Upper lobe of left lung (tissue), 6 donors: ENCODE measurements around the gene ATP9A. TPM values are rescaled to one million over a fixed set of nuclear protein-coding genes. Genes with fewer than 3 reads are reported as not detected.
"Not testable (repeated sequence)": the region's sequence is repeated elsewhere in the genome, so short reads cannot be mapped to it uniquely, and the experiment has no call there.

ENCODE experiments used
- ATAC-seq, 2 donors: fragments of 200-7000 bp; cut with Tn5 transposase; one replicate each; pipeline ENCODE4 v1.9.1; 2022; ENCODE audit warnings: mild to moderate bottlenecking in 2 of 2, moderate library complexity in 2 of 2; ENCODE audit not compliant: low FRiP score in 2 of 2
- DNase-seq, 2 donors: peaks; one replicate each; pipeline ENCODE4 v3.0.0-alpha.2; 2019 to 2020
- H3K27ac ChIP-seq, 4 donors: fragments of 200-600 bp; sonication (generic); one replicate each; pipeline ENCODE4 v1.5.1; 2016 to 2019
- H3K27me3 ChIP-seq, 4 donors: fragments of 200-600 bp; sonication (generic); one replicate each; pipeline ENCODE4 v1.5.1; 2017 to 2019
- H3K36me3 ChIP-seq, 4 donors: fragments of 200-600 bp; sonication (generic); one replicate each; pipeline ENCODE4 v1.5.1; 2016 to 2019
- H3K4me1 ChIP-seq, 4 donors: fragments of 200-600 bp; sonication (generic); one replicate each; pipeline ENCODE4 v1.5.1; 2018 to 2019
- H3K4me3 ChIP-seq, 4 donors: fragments of 200-600 bp; sonication (generic); one replicate each; pipeline ENCODE4 v1.5.1; 2017 to 2019; ENCODE audit warnings: mild to moderate bottlenecking in 2 of 4, moderate library complexity in 1 of 4
- H3K9me3 ChIP-seq, 4 donors: fragments of 200-600 bp; sonication (generic); one replicate each; pipeline ENCODE4 v1.5.1; 2018 to 2019
- EP300 ChIP-seq, 4 donors: sonication (generic); formaldehyde crosslinking; IDR thresholded peaks; one replicate each; pipeline ENCODE4 v1.5.1; 2017; ENCODE audit warnings: antibody characterized with exemption in 4 of 4, control low read depth in 2 of 4
- POLR2A ChIP-seq, 4 donors: fragments of 450-650 bp; IDR thresholded peaks; one replicate each; pipeline ENCODE4 v1.5.1; 2016 to 2017; ENCODE audit warnings: antibody characterized with exemption in 4 of 4, mild to moderate bottlenecking in 2 of 4
- POLR2AphosphoS5 ChIP-seq, 2 donors: sonication (generic); formaldehyde crosslinking; IDR thresholded peaks; one replicate each; pipeline ENCODE4 v1.5.1; 2017; ENCODE audit warnings: antibody characterized with exemption in 2 of 2
- WGBS, 2 donors: methylation state at CpG; one replicate each; pipeline ENCODE4 v1.1.5; 2017 to 2018; 5-methylcytosine and 5-hydroxymethylcytosine counted together
- total RNA-seq, 6 donors: library from RNA; depleted of rRNA in 4 of 6; stranded (reverse); fragments of >200 nt in 4 of 6; gene quantifications; one replicate each; pipeline versions ENCODE4 v1.1.0 to v1.2.1, GENCODE V29; 2016 to 2021
- TF ChIP-seq, protein P1 (sequence below), 6 experiments: fragments of 450-650 bp in 4 of 6; fragments of 200-600 bp in 2 of 6; sonication (generic) in 2 of 6; IDR thresholded peaks; one replicate each; pipeline ENCODE4 v1.5.1; 2016 to 2019; ENCODE audit warnings: antibody characterized with exemption in 6 of 6
- donor health status: DM: no; HTN: no; CAD: no; lungs with moderate emphysema.
- donor health status: DM: no; HTN: yes; CAD: no; lungs with severe emphysema.

ATP9A gene
- total RNA-seq, 6 donors from 2014 or later: 15.7 to 31.3 (median 22.8) TPM

DNA sequence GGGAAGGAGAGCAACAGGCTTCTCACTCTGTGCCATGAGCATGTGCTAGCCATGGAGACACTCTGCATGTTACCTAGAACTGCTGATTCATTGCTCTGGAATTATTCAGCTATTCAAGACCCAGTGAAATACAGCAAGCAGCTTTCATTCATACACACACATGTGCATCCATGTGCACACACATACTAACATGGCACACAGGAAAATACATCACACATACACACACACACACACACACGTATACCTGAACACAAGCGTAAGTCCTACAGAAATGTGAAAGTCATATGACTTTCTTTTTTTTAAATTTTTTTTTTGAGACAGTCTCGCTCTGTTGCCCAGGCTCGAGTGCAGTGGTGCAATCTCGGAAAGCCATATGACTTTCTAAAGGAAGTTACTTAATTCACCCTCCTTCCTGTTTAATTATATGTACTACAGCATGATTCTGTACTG, 117.5 kb downstream of the ATP9A start:
- DNase-seq: peak in 1 of 2 donors; percentile 37
- Histone ChIP-seq H3K27me3 (no peaks in the 10 kb centered on the region), H3K27ac (peak overlapping the region in 1 of 4 donors; percentile 5), H3K4me1 (peaks cover 4 to 16% (median 7%) of the 10 kb centered on the region in 4 donors), H3K4me3 (no peak overlapping the region), H3K9me3 (no peaks in the 10 kb centered on the region), H3K36me3 (peaks cover 0 to 4% (median 0%) of the 10 kb centered on the region in 4 donors)
- 28 to 30% methylated on average over 5 of the region's 5 CpGs for WGBS, 2 donors
- peak in 1 of 2 donors; percentile 65 for ATAC-seq
- no peak for TF ChIP-seq EP300 (IDR thresholded peaks at IDR 0.05)
- TF ChIP-seq POLR2A (IDR thresholded peaks at IDR 0.05): no peak
- TF ChIP-seq, protein P1, sequence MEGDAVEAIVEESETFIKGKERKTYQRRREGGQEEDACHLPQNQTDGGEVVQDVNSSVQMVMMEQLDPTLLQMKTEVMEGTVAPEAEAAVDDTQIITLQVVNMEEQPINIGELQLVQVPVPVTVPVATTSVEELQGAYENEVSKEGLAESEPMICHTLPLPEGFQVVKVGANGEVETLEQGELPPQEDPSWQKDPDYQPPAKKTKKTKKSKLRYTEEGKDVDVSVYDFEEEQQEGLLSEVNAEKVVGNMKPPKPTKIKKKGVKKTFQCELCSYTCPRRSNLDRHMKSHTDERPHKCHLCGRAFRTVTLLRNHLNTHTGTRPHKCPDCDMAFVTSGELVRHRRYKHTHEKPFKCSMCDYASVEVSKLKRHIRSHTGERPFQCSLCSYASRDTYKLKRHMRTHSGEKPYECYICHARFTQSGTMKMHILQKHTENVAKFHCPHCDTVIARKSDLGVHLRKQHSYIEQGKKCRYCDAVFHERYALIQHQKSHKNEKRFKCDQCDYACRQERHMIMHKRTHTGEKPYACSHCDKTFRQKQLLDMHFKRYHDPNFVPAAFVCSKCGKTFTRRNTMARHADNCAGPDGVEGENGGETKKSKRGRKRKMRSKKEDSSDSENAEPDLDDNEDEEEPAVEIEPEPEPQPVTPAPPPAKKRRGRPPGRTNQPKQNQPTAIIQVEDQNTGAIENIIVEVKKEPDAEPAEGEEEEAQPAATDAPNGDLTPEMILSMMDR (IDR thresholded peaks at IDR 0.05): no peak
- TF ChIP-seq POLR2AphosphoS5 (IDR thresholded peaks at IDR 0.05): no peak

DNA sequence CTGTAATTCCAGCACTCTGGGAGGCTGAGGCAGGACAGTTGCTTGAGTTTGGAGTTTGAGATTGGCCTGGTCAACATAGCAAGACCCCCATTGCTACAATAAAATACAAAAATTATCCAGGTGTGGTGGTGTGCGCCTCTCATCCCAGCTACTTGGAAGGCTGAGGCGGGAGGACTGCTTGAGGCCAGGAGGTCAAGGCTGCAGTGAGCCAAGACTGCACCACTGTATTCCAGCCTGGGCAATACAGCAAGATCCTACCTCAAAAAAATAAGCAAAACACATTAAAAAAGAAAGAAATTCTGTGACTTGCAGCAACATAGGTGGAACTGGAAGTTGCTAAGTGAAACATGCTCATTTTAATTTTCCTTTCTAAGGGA, 119.6 kb downstream of the ATP9A start:
- Histone ChIP-seq H3K4me3 (no peak overlapping the region), H3K36me3 (peaks cover 0 to 4% (median 0%) of the 10 kb centered on the region in 4 donors), H3K4me1 (peaks cover 4 to 16% (median 7%) of the 10 kb centered on the region in 4 donors), H3K27ac (no peak overlapping the region), H3K9me3 (no peaks in the 10 kb centered on the region), H3K27me3 (no peaks in the 10 kb centered on the region)
- WGBS, 2 donors: 96% methylated on average over 2 of the region's 2 CpGs
- ATAC-seq: no peak
- no peak for DNase-seq
- no peak for TF ChIP-seq EP300 (IDR thresholded peaks at IDR 0.05)
- TF ChIP-seq, protein P1 (IDR thresholded peaks at IDR 0.05): no peak
- TF ChIP-seq POLR2AphosphoS5 (IDR thresholded peaks at IDR 0.05): no peak
- TF ChIP-seq POLR2A (IDR thresholded peaks at IDR 0.05): no peak

DNA sequence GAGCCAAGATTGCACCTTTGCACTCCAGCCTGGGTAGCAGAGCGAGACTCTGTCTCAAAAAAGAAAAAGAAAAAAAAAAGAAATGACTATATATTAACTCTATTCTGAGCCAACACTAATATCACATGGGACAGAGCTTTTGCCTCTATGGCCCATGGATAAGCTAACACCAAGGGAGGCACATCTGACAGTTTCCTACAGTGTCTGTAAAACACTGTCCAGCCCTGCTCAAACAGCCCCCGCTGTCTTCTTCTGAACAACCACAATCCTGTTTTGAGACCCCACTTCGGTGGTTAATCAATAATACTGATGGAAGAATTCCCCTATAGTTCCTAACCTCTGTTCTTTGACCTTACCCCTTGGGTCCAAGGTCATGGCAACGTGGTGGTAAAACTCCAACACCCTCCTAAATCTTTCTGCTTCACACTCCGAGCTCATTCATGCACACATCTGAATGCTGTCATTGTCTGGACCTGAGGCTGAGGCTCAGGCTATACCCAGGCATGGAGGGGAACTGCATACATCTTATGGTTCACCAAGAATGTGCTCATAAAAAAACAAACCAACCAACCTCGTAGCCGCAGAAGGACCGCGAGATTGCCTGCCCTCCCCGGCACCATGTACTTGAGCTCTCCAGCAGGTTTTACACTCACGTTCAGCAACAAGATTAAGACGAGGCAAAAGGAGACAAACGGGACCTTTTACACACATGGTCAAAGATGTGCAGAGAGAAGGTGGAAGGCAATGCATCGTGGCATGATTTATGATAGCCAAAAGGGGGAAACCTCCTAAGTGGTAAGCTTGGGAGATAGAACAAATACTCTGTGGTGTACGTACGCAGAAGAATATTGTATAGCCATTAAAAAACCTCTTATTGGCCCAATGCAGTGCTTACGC, 120.3 kb downstream of the ATP9A start:
- 81 to 86% methylated on average over 17 of the region's 17 CpGs for WGBS, 2 donors
- Histone ChIP-seq H3K4me3 (no peak overlapping the region), H3K4me1 (peaks cover 4 to 16% (median 7%) of the 10 kb centered on the region in 4 donors), H3K9me3 (no peaks in the 10 kb centered on the region), H3K27ac (no peak overlapping the region), H3K27me3 (no peaks in the 10 kb centered on the region), H3K36me3 (peaks cover 0 to 4% (median 0%) of the 10 kb centered on the region in 4 donors)
- TF ChIP-seq POLR2AphosphoS5 (IDR thresholded peaks at IDR 0.05) (no peak), POLR2A (IDR thresholded peaks at IDR 0.05) (no peak), EP300 (IDR thresholded peaks at IDR 0.05) (no peak)
- TF ChIP-seq, protein P1 (IDR thresholded peaks at IDR 0.05): no peak
- no peak for DNase-seq
- no peak for ATAC-seq

DNA sequence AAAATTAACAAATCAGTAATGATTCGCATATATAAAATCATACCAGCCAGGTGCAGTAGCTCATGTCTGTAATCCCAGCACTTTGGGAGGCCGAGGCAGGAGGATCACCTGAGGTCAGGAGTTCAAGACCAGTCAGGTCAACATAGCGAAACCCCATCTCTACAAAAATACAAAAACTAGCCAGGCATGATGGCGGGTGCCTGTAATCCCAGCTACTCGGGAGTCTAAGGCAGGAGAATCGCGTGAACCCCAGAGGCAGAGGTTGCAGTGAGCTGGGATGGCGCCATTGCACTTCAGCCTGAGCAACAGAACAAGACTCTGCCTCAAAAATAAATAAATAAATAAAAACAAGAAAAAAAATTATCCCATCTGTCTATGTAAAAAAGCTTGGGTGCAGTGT, 124.4 kb downstream of the ATP9A start:
- not testable (repeated sequence) for H3K9me3 ChIP-seq, H3K4me1 ChIP-seq, ATAC-seq, DNase-seq, H3K4me3 ChIP-seq, H3K36me3 ChIP-seq, H3K27me3 ChIP-seq
- WGBS, 2 donors: 89% methylated on average over 8 of the region's 8 CpGs
- H3K27ac ChIP-seq: peak overlapping the region in 1 of 4 donors; percentile 37

DNA sequence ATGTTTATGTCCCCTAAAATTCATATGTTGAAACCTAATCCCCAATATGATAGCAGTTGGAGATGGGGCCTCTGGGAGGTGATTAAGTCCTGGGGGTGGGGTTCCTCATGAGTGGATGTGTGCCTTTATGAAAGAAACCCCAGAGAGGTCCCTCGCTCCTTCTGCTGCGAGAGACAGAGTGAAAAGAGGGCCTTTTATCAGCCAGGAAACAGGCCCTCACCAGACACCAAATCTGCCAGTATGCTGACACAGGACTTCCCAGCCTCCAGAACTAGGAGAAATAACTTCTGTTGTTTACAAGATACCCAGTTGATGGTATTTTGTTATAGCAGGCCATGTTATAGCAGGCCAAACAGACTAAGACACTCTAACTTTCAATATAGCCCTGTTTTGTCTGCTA, 124.8 kb downstream of the ATP9A start:
- H3K9me3 ChIP-seq: no peaks in the 10 kb centered on the region
- no peak for ATAC-seq
- no peak overlapping the region for H3K4me3 ChIP-seq
- H3K36me3 ChIP-seq: peaks cover 0 to 2% (median 0%) of the 10 kb centered on the region in 4 donors
- peak overlapping the region in 1 of 4 donors; percentile 37 for H3K27ac ChIP-seq
- no peaks in the 10 kb centered on the region for H3K27me3 ChIP-seq
- H3K4me1 ChIP-seq: peaks cover 0 to 7% (median 0%) of the 10 kb centered on the region in 4 donors
- TF ChIP-seq, protein P1 (IDR thresholded peaks at IDR 0.05): no peak
- TF ChIP-seq POLR2AphosphoS5 (IDR thresholded peaks at IDR 0.05) (no peak), EP300 (IDR thresholded peaks at IDR 0.05) (no peak), POLR2A (IDR thresholded peaks at IDR 0.05) (no peak)
- WGBS, 2 donors: 36 to 60% methylated on average over 2 of the region's 2 CpGs
- DNase-seq: no peak
